Amygdala (tissue), 56 donors: ENCODE results near the gene EDRF1.

Source experiments
- DNase-seq, 56 donors: peaks; one replicate each; lab custom pipeline; 2025; lab: John Stamatoyannopoulos, UW

Gene EDRF1

DNA sequence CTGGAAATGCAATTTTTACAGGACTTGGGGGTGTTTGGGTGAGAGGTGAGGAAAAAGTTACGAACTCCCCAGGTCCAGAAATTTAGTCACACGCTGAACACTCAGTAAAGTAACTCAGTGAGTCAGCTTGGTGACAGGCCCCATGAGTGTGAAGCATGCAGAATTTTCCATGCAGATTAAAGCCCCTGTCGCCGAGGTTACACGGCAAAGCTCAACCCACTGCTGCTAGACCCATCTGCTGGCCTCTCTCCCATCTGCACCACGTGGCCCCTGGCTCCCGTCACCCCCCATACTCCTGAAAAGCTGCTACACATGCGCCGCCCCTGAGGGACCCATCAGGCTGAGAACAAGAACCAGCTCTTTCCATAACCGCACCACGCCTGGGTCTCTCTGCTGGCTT is 63.1 kb downstream of the EDRF1 start:
- DNase-seq = peak in 1 of 56 donors; percentile 6

DNA sequence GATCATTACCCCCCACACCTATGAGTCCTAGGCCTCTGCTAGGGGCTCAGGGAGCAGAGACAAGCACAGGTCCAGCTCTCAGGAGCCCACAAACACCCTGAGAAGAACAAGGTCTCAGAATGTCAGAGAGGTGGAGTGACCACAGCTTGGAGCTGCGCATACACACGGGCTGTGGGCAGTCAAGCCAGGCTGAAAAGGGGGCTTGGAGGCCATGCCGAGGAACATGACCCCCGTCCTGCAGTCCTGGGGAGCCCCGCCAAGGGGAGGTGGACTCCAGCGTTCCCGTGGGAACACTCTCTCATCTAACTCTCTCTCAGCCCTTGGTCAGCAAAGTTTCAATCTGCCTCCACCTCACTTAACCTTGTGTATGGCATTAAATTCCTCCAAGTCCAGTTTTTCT is 63.9 kb downstream of the EDRF1 start:
- no peak for DNase-seq

GRCh38 chr10:125783957-125784356 is 64.4 kb downstream of the EDRF1 start:
- no peak for DNase-seq

GRCh38 chr10:125785791-125786190 is 66.3 kb downstream of the EDRF1 start:
- no peak for DNase-seq

DNA sequence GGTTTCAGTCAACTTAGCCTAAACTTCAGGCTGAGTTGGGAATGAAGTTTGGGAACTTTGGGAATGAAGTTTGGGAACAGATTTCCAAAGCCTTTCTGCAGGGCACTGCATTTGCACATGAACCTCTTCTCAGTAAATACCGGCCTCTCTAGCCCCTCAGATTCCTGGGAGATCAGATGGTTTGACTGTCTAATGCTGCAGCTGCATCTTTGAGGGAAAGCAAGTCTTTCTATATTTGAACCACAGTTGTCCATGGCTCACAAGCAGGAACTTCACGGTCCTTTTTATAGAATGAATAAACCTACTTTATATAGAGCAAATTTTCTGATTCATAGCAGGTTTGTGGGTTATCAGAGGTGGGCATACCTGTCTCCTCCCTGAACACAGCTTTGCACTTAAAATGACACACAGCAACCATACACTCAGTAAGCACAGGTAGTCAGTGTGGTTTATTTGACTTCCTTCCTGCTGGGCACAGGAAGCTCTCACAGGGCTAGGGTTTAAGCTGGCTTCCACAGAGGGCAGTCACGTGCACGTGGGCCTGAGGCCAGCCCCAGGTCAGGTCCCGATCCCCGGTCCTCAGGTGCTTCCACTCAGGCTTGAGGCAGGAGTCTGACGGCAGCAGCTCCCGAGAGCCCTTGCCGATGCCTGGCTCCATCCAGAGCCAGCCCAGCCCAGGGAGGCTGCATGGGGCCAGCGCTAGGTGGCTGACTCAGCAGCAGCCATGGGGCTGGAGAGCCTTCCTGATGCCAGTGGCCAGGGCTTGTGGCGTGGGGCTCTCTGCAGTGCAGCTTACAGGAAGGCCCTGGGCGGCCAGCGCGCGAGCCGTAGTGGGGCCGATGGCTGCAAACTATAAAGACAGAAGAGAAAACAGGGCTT is 68.9 kb downstream of the EDRF1 start:
- no peak for DNase-seq

- no peak for DNase-seq
Observed at GRCh38 chr10:125792342-125793300, 73.1 kb downstream of the EDRF1 start.

DNA sequence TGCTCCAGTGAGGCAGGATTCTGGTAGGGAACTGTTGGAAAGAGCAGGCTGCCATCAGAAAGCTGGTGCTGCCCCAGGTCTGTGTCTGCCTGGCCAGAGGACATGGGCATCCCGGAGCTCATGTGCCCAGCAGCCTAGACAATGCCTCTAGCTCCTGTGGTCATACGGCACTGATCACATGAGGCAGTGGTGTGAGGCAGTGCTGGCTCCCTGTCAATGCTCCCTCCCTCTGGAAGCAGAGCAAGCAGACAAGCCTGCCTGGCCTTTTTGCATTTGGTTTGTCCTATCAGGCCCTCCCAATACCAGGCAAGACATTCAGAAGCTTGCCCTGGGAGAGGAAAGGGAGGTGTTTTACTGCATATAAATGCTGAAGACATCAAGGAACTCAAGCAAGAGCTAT is 75.6 kb downstream of the EDRF1 start:
- peak in 53 of 56 donors; percentile 16 to 91 (median 71) for DNase-seq

DNA sequence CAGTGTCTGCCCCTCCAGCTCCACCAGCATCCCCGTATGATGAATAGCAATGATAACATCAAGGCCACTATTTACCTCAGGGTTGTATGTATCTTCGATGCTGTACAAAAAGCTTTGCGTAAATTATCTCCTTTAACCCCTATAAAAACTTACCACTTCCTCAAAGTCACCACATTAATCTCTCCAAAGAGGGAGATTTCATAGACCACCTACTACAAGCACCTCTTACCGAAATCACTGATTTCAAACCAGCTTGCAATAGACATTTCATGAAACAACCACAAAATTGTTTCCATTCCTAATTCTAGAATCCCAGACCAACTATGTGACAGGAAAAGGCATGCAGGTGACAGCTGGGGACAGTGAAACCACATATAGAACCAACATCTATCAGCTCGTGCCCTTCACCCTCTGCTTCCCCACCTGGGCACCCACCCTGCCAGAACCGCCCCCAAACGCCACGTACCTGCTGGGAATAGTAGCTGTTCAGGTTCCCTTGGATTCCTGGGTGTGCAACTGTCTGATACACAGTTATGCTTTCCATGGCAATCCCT is 76.2 kb downstream of the EDRF1 start:
- no peak for DNase-seq

GRCh38 chr10:125797424-125797823 is 77.9 kb downstream of the EDRF1 start:
- DNase-seq = no peak

DNA sequence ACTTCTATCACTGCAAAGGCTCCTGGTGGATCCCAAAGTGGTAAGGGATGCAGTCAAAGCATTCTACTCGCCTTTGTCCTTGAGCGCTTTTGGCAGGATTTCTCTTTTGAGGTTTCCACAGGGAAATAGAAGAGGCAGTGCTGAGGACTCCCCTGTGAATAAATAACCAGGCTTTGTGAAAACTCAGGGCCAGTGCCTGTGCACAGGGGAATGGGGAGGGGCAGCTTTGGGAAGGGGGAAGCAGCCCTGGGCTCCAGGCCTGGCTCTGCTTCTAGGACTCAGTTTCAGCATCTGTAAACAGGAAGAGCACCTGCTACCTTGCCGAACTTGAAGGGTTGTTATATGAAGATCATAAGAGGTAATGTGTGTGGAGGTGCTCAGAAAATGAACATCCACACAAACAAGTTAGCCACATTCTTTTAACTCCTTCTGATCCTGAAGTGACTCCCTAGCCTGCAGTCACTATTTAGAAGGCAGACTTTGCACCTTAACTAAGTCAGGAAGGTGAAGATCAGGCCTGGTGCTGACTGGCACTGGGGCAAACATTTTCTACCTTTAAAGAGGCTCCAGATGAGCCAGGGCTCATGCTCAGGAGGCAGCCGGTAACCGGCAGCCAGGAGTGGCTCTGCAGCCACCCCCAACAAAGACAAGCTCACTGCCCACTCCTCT is 78.6 kb downstream of the EDRF1 start:
- DNase-seq = no peak

DNA sequence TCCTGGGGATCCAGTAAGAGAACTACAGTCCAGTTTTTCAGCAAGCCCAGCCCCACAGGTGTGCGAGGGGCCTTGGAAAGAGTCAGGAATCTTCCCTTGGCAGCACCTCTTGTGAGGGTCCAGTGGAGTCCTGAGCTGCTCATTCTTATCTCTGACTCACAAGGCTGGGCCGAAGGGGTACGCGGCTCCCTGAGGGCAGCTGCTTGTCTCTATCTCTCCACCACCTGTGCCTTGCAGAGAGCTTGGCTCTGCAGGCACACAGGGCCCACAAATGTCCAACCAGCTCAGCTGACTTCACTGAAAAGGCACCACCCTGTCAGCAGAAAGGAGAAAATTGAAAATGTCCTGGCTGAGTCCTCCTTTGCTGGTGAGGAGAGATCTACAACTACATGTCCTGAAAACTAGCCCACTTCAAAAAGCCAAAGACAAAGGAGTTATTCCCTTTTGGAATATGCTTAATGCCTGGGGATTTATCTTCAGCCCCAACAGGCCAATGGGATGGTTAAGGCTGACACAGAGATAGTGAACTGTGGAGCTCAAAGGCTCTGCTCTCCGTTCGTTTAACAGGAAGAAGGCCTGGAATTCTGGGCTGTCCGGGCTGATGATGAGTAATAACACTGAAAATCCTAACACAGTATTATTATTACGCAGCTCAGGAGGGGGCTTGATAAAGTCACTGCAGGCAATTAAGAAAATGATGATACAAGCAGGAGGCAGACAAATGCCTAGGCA is 80.1 kb downstream of the EDRF1 start:
- no peak for DNase-seq

GRCh38 chr10:125801574-125801973 is 82.1 kb downstream of the EDRF1 start:
- no peak for DNase-seq

- no peak for DNase-seq
Observed at GRCh38 chr10:125802131-125802530, 82.6 kb downstream of the EDRF1 start.

- no peak for DNase-seq
Observed at GRCh38 chr10:125802739-125803138, 83.2 kb downstream of the EDRF1 start.

DNA sequence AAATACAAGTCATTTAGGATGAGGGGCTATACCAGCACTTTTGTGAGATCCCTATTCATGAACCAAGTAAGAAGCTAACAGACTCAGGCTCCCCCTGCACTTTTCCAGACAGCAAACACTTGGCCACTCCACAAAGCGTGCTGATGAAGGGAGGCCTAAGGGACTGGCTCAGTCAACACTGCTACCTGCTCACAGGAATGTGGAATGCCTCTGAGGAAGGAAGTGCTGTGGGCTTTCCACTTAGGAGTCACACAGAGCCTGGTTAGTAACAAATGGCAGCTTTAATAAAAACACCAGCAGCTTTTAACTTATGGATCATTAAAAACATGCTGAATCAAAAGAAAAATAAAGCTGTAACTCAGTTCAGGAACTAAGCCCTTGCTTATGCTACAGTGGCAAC is 88.5 kb downstream of the EDRF1 start:
- DNase-seq = no peak

DNA sequence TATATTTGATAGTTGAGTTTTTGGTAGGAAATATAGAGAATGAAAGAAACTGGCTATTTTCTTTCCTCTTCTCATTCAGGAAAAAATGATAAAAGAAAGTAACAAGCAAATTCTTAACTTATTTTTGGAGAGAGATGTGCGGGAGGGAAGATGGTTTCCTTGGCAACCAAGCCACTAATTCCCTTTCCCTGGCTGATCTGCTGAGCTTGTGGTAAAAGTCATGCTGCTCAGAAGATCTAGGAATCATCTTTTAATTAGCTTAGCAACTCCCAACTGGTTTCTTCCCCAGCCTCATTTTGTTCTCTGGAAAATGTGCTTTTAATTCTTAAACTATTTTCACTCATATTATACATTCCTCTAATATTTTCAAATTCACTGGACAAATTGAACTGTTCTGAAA is 91.7 kb downstream of the EDRF1 start:
- DNase-seq = peak in 1 of 56 donors; percentile 18

- no peak for DNase-seq
Observed at GRCh38 chr10:125812128-125812750, 92.7 kb downstream of the EDRF1 start.
